Endothelial cell of umbilical vein (primary cell): ENCODE measurements around the gene CHMP4B. TPM values are rescaled to one million over a fixed set of nuclear protein-coding genes. Genes with fewer than 3 reads are reported as not detected.

ENCODE experiments used
- BruUV-seq: library from RNA; stranded (reverse); fragments of 400-500 nt; replicated peaks from 2 replicates; lab custom pipeline; 2021; lab: Mats Ljungman, UMichigan
- CTCF ChIA-PET: fragments of 300-600, 350-600 bp; sonication (Branson Sonifier 250); formaldehyde crosslinking; loops from one replicate; lab custom pipeline; 2021; ENCODE audit warnings: antibody characterized with exemption, inconsistent platforms; lab: Charles Lee
- POLR2A ChIA-PET: fragments of 300-600, 350-600 bp; sonication (Branson Sonifier 250); formaldehyde crosslinking; loops from one replicate; lab custom pipeline; 2021; ENCODE audit warnings: antibody characterized with exemption, inconsistent platforms; lab: Charles Lee
- DNase-seq: peaks from one replicate; pipeline ENCODE4 v3.0.0-alpha.2; 2011; ENCODE audit warnings: low read depth, low spot score
- FAIRE-seq: peaks from 2 replicates; lab custom pipeline; 2011; peaks lifted over from hg19 to GRCh38; lab: Jason Lieb, UNC
- H2AFZ ChIP-seq: 2 replicates; pipeline ENCODE4 v1.6.0; 2012; ENCODE audit warnings: low read depth, low read length, control low read depth, inconsistent platforms
- H3K27ac ChIP-seq: 2 replicates; pipeline ENCODE4 v1.5.1; 2011; ENCODE audit warnings: low read depth, mild to moderate bottlenecking, control low read depth, low read length, moderate library complexity; ENCODE audit not compliant: insufficient read depth
- H3K27me3 ChIP-seq, 2 experiments: 2 replicates each; pipeline versions ENCODE4 v1.6.0 to v1.6.1; 2011; ENCODE audit warnings: low read length in 2 of 2, mixed read lengths in 1 of 2; ENCODE audit not compliant: control insufficient read depth in 2 of 2, insufficient read depth in 2 of 2
- H3K36me3 ChIP-seq, 2 experiments: 2 replicates in 1 of 2; 3 replicates in 1 of 2; pipeline ENCODE4 v1.5.1; 2011; ENCODE audit warnings: low read length in 2 of 2, mild to moderate bottlenecking in 1 of 2, moderate library complexity in 1 of 2; ENCODE audit not compliant: control insufficient read depth in 2 of 2, insufficient read depth in 2 of 2; ENCODE audit errors: extremely low read depth in 1 of 2
- H3K4me1 ChIP-seq: 3 replicates; pipeline ENCODE4 v1.5.1; 2011; ENCODE audit warnings: mild to moderate bottlenecking, low read length; ENCODE audit not compliant: control insufficient read depth, insufficient read depth; ENCODE audit errors: extremely low read depth
- H3K4me2 ChIP-seq: 2 replicates; pipeline ENCODE4 v1.6.1; 2011; ENCODE audit warnings: low read length, control low read depth, mixed read lengths; ENCODE audit not compliant: insufficient read depth
- H3K4me3 ChIP-seq, 3 experiments: fragments of 200-600 bp in 1 of 3; sonication (generic), shearing (Covaris generic) in 1 of 3; replicated peaks in 1 of 3; 2 replicates each; pipeline ENCODE4 v1.5.1; 2011 to 2016; ENCODE audit warnings: control low read depth in 3 of 3, low read length in 3 of 3, mild to moderate bottlenecking in 2 of 3, inconsistent platforms in 1 of 3, low read depth in 1 of 3, moderate library complexity in 1 of 3; ENCODE audit not compliant: insufficient read depth in 1 of 3
- H3K79me2 ChIP-seq: 2 replicates; pipeline ENCODE4 v1.6.0; 2012; ENCODE audit warnings: low read length, inconsistent platforms; ENCODE audit not compliant: control insufficient read depth, insufficient read depth
- H3K9ac ChIP-seq: replicated peaks from 2 replicates; pipeline ENCODE3; 2011; ENCODE audit warnings: low read length, control low read depth; ENCODE audit not compliant: insufficient read depth; ENCODE audit errors: extremely low read depth
- H3K9me1 ChIP-seq: replicated peaks from 3 replicates; pipeline ENCODE4 v1.6.0; 2011; ENCODE audit warnings: mild to moderate bottlenecking, low read length; ENCODE audit not compliant: control insufficient read depth, insufficient read depth; ENCODE audit errors: extremely low read depth
- H3K9me3 ChIP-seq: replicated peaks from 2 replicates; pipeline ENCODE4 v1.5.1; 2012; ENCODE audit warnings: low read length, inconsistent platforms; ENCODE audit not compliant: control insufficient read depth, insufficient read depth
- H4K20me1 ChIP-seq: replicated peaks from 2 replicates; pipeline ENCODE3; 2011; ENCODE audit warnings: mild to moderate bottlenecking, low read length; ENCODE audit not compliant: control insufficient read depth, insufficient read depth; ENCODE audit errors: extremely low read depth
- EZH2 ChIP-seq: IDR thresholded peaks from 2 replicates; pipeline ENCODE4 v1.6.1; 2012; ENCODE audit warnings: borderline replicate concordance, low read depth, mild to moderate bottlenecking, moderate library complexity, low read length, inconsistent platforms; ENCODE audit not compliant: severe bottlenecking
- FOS ChIP-seq: IDR thresholded peaks from 2 replicates; pipeline ENCODE4 v1.6.1; 2011; ENCODE audit warnings: mild to moderate bottlenecking, low read length, moderate library complexity, borderline replicate concordance; ENCODE audit not compliant: insufficient read depth
- JUN ChIP-seq: IDR thresholded peaks from 2 replicates; pipeline ENCODE4 v1.6.1; 2011; ENCODE audit warnings: borderline replicate concordance, low read depth; ENCODE audit not compliant: insufficient read length, insufficient read depth
- MAX ChIP-seq: IDR thresholded peaks from 2 replicates; pipeline ENCODE4 v1.6.1; 2011; ENCODE audit not compliant: insufficient read depth, insufficient read length
- MYC ChIP-seq: IDR thresholded peaks from one replicate; pipeline ENCODE4 v1.6.1; 2011; ENCODE audit warnings: mild to moderate bottlenecking, low read depth, low read length
- POLR2A ChIP-seq: IDR thresholded peaks from 2 replicates; pipeline ENCODE4 v1.6.1; 2012; ENCODE audit warnings: low read depth, mild to moderate bottlenecking, control low read depth, low read length
- dilution Hi-C: fragments of 300-500 bp; cut with MboI; formaldehyde crosslinking; loops from one replicate; pipeline ENCODE4 v1.15.0; 2019; ENCODE audit warnings: low sequenced_read_pairs; ENCODE audit not compliant: extremely low pct_ligation_motif_present
- intact Hi-C: fragments of 100-400 bp; cut with micrococcal nuclease; formaldehyde crosslinking; loops from one replicate; pipeline ENCODE4 v1.10.0; 2022
- polyA plus RNA-seq, 4 experiments: library from polyadenylated mRNA; depleted of rRNA in 3 of 4; stranded (reverse) in 3 of 4; unstranded in 1 of 4; fragments of >200 nt; gene quantifications; 2 replicates each; pipeline versions ENCODE4 v1.2.1 to v1.2.3, GENCODE V29; 2011 to 2012; ENCODE audit warnings: missing spikeins in 1 of 4
- total RNA-seq: library from RNA; stranded (reverse); gene quantifications from 2 replicates; pipeline ENCODE4 v1.2.3, GENCODE V29; 2021
- TF ChIP-seq, protein P1 (sequence below), 2 donors: IDR thresholded peaks; 1 replicate in 1 of 2; 2 replicates in 1 of 2; pipeline ENCODE4 v1.5.1; 2011; ENCODE audit warnings: low read length in 2 of 2, mild to moderate bottlenecking in 2 of 2, moderate library complexity in 2 of 2, control low read depth in 1 of 2, inconsistent platforms in 1 of 2, low read depth in 1 of 2; ENCODE audit not compliant: insufficient read depth in 1 of 2; ENCODE audit errors: extremely low read depth in 1 of 2

CHMP4B gene
- total and polyA plus RNA-seq, 2 donors (not counting 3 experiments of a cell fraction or from before 2014, with no cell fraction given), result 64.7 to 112 TPM

DNA sequence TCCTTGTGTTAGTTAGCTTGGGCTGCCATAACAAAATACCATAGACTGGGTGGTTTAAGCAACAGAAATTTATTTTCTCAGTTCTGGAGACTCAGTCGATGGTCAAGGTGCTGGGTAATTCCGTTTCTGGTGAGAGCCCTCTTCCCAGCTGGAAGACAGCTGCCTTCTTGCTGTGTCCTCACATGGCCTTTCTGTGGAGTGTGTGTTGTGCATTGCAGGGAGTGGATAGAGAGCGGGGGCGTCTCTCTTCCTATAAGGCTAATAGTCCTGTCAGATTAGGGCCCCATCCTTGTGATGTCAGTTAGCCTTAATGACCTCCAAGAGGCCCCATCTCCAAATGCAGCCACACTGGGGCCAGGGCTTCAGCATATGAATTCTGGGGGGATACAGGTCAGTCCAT, 19.2 kb downstream of the CHMP4B start:
- Histone ChIP-seq H4K20me1 (peaks cover 10% of the 10 kb centered on the region), H3K4me2 (no peak overlapping the region), H3K4me3 (no peak overlapping the region), H3K9ac (no peak overlapping the region), H3K4me1 (peaks cover 12% of the 10 kb centered on the region), H3K9me3 (no peaks in the 10 kb centered on the region), H3K79me2 (peaks cover 96% of the 10 kb centered on the region), H3K27me3 (no peaks in the 10 kb centered on the region), H2AFZ (no peak overlapping the region), H3K36me3 (peaks cover 3 to 4% of the 10 kb centered on the region in 2 experiments), H3K9me1 (no peaks in the 10 kb centered on the region), H3K27ac (no peak overlapping the region)
- dilution Hi-C loops (no loop called here), intact Hi-C loops (no loop called here)
- CTCF ChIA-PET, result interaction anchor here (1.0 to 1.9 kb wide), 5 partner anchors 9 to 38 kb away, joined by 3 to 6 read pairs (median 3); no protein-coding TSS in a partner anchor
- FAIRE-seq, result no peak
- TF ChIP-seq JUN (no peak), FOS (no peak), MAX (no peak), EZH2 (no peak), MYC (no peak), POLR2A (no peak)
- TF ChIP-seq, protein P1, sequence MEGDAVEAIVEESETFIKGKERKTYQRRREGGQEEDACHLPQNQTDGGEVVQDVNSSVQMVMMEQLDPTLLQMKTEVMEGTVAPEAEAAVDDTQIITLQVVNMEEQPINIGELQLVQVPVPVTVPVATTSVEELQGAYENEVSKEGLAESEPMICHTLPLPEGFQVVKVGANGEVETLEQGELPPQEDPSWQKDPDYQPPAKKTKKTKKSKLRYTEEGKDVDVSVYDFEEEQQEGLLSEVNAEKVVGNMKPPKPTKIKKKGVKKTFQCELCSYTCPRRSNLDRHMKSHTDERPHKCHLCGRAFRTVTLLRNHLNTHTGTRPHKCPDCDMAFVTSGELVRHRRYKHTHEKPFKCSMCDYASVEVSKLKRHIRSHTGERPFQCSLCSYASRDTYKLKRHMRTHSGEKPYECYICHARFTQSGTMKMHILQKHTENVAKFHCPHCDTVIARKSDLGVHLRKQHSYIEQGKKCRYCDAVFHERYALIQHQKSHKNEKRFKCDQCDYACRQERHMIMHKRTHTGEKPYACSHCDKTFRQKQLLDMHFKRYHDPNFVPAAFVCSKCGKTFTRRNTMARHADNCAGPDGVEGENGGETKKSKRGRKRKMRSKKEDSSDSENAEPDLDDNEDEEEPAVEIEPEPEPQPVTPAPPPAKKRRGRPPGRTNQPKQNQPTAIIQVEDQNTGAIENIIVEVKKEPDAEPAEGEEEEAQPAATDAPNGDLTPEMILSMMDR (IDR thresholded peaks at IDR 0.05; ENCODE audit: extremely low read depth in 1 of 2, insufficient read depth in 1 of 2, low read depth in 1 of 2, low read length in 2 of 2), result no peak
- BruUV-seq, result no TSS peak
- no peak for DNase-seq
- POLR2A ChIA-PET, result no interaction called here
